HCT116 (cell line): ENCODE data around the gene CCDC54. TPM values are rescaled to one million over a fixed set of nuclear protein-coding genes. Genes with fewer than 3 reads are reported as not detected.

Experiments
- ATAC-seq: fragments of 200-7000 bp; cut with Tn5 transposase; 2 replicates; pipeline ENCODE4 v1.9.1; 2020; ENCODE audit warnings: mild to moderate bottlenecking, moderate library complexity
- BruUV-seq: library from RNA; stranded (reverse); fragments of 400-500 nt; replicated peaks from 2 replicates; lab custom pipeline; 2021; lab: Mats Ljungman, UMichigan
- CTCF ChIA-PET: fragments of 300-600 bp; sonication (Branson Sonifier 250); formaldehyde crosslinking; loops from one replicate; lab custom pipeline; 2021; ENCODE audit warnings: antibody characterized with exemption; lab: Charles Lee
- POLR2A ChIA-PET: fragments of 300-600, 350-600 bp; sonication (Branson Sonifier 250); formaldehyde crosslinking; loops from one replicate; lab custom pipeline; 2021; ENCODE audit warnings: antibody characterized with exemption; lab: Charles Lee
- RAD21 ChIA-PET, 2 experiments: fragments of 300-600 bp; sonication (Branson Sonifier 250); formaldehyde crosslinking; loops; one replicate each; lab custom pipeline; 2023; ENCODE audit warnings: low total read pairs in 2 of 2; ENCODE audit not compliant: uncharacterized antibody in 2 of 2, unreplicated experiment in 2 of 2, low non-redundant PET in 1 of 2; lab: Charles Lee
- DNase-seq: peaks from one replicate; pipeline ENCODE4 v3.0.0-alpha.2; 2010; ENCODE audit warnings: low read depth, low spot score
- H2AFZ ChIP-seq: fragments of 200-600 bp; shearing (Covaris generic), sonication (generic); 2 replicates; pipeline ENCODE4 v1.6.1; 2017; ENCODE audit warnings: low read depth, mixed run types, mixed read lengths, antibody characterized with exemption, low read length; ENCODE audit not compliant: poor library complexity, severe bottlenecking
- H3K27ac ChIP-seq: 2 replicates; pipeline ENCODE4 v1.5.1; 2012; ENCODE audit warnings: low read depth, low read length
- H3K27me3 ChIP-seq: fragments of 200-600 bp; sonication (generic); 2 replicates; pipeline ENCODE4 v1.6.1; 2016; ENCODE audit warnings: mixed run types, low read length, mixed read lengths; ENCODE audit not compliant: insufficient read depth
- H3K36me3 ChIP-seq, 2 experiments: fragments of 200-500 bp in 1 of 2; fragments of 200-600 bp in 1 of 2; sonication (Bioruptor generic) in 1 of 2; sonication (generic) in 1 of 2; 2 replicates each; pipeline versions ENCODE4 v1.5.1 to v1.6.1; 2014 to 2016; ENCODE audit warnings: low read length in 2 of 2, inconsistent platforms in 1 of 2, mixed read lengths in 1 of 2, mixed run types in 1 of 2; ENCODE audit not compliant: insufficient read depth in 2 of 2, control insufficient read depth in 1 of 2
- H3K4me1 ChIP-seq, 2 experiments: fragments of 200-600 bp in 1 of 2; sonication (generic) in 1 of 2; 2 replicates each; pipeline versions ENCODE4 v1.5.1 to v1.6.1; 2012 to 2017; ENCODE audit warnings: low read length in 2 of 2, inconsistent platforms in 1 of 2, mild to moderate bottlenecking in 1 of 2, mixed read lengths in 1 of 2, mixed run types in 1 of 2, moderate library complexity in 1 of 2; ENCODE audit not compliant: insufficient read depth in 2 of 2, control insufficient read depth in 1 of 2
- H3K4me2 ChIP-seq: fragments of 200-600 bp; sonication (generic); 2 replicates; pipeline ENCODE4 v1.6.1; 2017; ENCODE audit warnings: mixed run types, low read length, mixed read lengths
- H3K4me3 ChIP-seq, 2 experiments: fragments of 200-600 bp in 1 of 2; sonication (generic) in 1 of 2; replicated peaks in 1 of 2; 2 replicates each; pipeline ENCODE4 v1.5.1; 2011 to 2016; ENCODE audit warnings: low read length in 2 of 2, control low read depth in 1 of 2, low read depth in 1 of 2, mild to moderate bottlenecking in 1 of 2, mixed read lengths in 1 of 2, mixed run types in 1 of 2
- H3K79me2 ChIP-seq: fragments of 200-600 bp; sonication (generic); 2 replicates; pipeline ENCODE4 v1.6.1; 2017; ENCODE audit warnings: mild to moderate bottlenecking, mixed run types, low read length, moderate library complexity, mixed read lengths; ENCODE audit not compliant: insufficient read depth
- H3K9ac ChIP-seq: fragments of 200-600 bp; sonication (generic); 2 replicates; pipeline ENCODE4 v1.6.1; 2016; ENCODE audit warnings: low read length, mixed read lengths
- H3K9me2 ChIP-seq: fragments of 200-600 bp; sonication (generic), shearing (Covaris generic); 2 replicates; pipeline ENCODE4 v1.6.1; 2017; ENCODE audit warnings: mixed run types, mild to moderate bottlenecking, moderate library complexity; ENCODE audit not compliant: insufficient read depth
- H3K9me3 ChIP-seq, 2 experiments: fragments of 200-500 bp in 1 of 2; fragments of 200-600 bp in 1 of 2; sonication (Bioruptor generic) in 1 of 2; sonication (generic) in 1 of 2; 2 replicates each; pipeline ENCODE4 v1.6.1; 2014 to 2017; ENCODE audit warnings: low read length in 2 of 2, mixed read lengths in 2 of 2, inconsistent platforms in 1 of 2, low read depth in 1 of 2, mild to moderate bottlenecking in 1 of 2, mixed run types in 1 of 2, moderate library complexity in 1 of 2; ENCODE audit not compliant: control insufficient read depth in 1 of 2, insufficient read depth in 1 of 2
- H4K20me1 ChIP-seq: fragments of 200-600 bp; sonication (generic), shearing (Covaris generic); 2 replicates; pipeline ENCODE4 v1.6.1; 2017; ENCODE audit warnings: mixed run types, mild to moderate bottlenecking, moderate library complexity; ENCODE audit not compliant: insufficient read depth
- EZH2phosphoT487 ChIP-seq: fragments of 200-600 bp; IDR thresholded peaks from 2 replicates; pipeline ENCODE4 v1.6.1; 2018; ENCODE audit warnings: antibody characterized with exemption, borderline replicate concordance
- FOSL1 ChIP-seq: IDR thresholded peaks from 2 replicates; pipeline ENCODE4 v1.6.1; 2012; ENCODE audit warnings: low read depth
- POLR2A ChIP-seq: IDR thresholded peaks from 2 replicates; pipeline ENCODE4 v1.7.0; 2011; ENCODE audit warnings: borderline replicate concordance; ENCODE audit not compliant: insufficient read depth, insufficient read length; ENCODE audit errors: extremely low read depth
- RAD21 ChIP-seq: IDR thresholded peaks from 2 replicates; pipeline ENCODE4 v1.6.1; 2012; ENCODE audit warnings: low read depth, mild to moderate bottlenecking
- SIN3A ChIP-seq: IDR thresholded peaks from 2 replicates; pipeline ENCODE4 v1.6.1; 2012; ENCODE audit warnings: low read depth
- SP1 ChIP-seq: IDR thresholded peaks from 2 replicates; pipeline ENCODE4 v1.6.1; 2012; ENCODE audit warnings: low read depth
- SRF ChIP-seq: IDR thresholded peaks from 2 replicates; pipeline ENCODE4 v1.6.1; 2012; ENCODE audit warnings: low read depth
- TCF7L2 ChIP-seq: IDR thresholded peaks from 2 replicates; pipeline ENCODE4 v1.7.0; 2011; ENCODE audit warnings: borderline replicate concordance, inconsistent platforms; ENCODE audit not compliant: insufficient read depth, insufficient read length; ENCODE audit errors: extremely low read depth
- YY1 ChIP-seq: IDR thresholded peaks from 2 replicates; pipeline ENCODE4 v1.6.1; 2011; ENCODE audit warnings: low read length, low read depth, moderate library complexity, mild to moderate bottlenecking; ENCODE audit not compliant: insufficient replicate concordance; ENCODE audit errors: extremely low read depth
- ZFX ChIP-seq: fragments of 450-650 bp; IDR thresholded peaks from 2 replicates; pipeline ENCODE4 v1.6.1; 2017
- intact Hi-C: fragments of 100-400 bp; cut with micrococcal nuclease; formaldehyde crosslinking; loops from 2 replicates; pipeline ENCODE4 v1.10.0; 2022
- total RNA-seq: library from RNA; stranded (reverse); gene quantifications from one replicate; pipeline ENCODE4 v1.2.1, GENCODE V29; 2021; ENCODE audit not compliant: unreplicated experiment
- TF ChIP-seq, protein P1 (sequence below): IDR thresholded peaks from 2 replicates; pipeline ENCODE4 v1.6.1; 2012
- TF ChIP-seq, protein P2 (sequence below): IDR thresholded peaks from 2 replicates; pipeline ENCODE4 v1.6.1; 2012
- TF ChIP-seq, protein P3 (sequence below), 3 experiments: fragments of 200-600 bp in 1 of 3; sonication (generic) in 1 of 3; IDR thresholded peaks in 2 of 3; conservative IDR thresholded peaks in 1 of 3; 2 replicates each; pipeline ENCODE4 v1.5.1; 2012 to 2017; ENCODE audit warnings: low read depth in 2 of 3, low read length in 2 of 3, antibody characterized with exemption in 1 of 3, borderline replicate concordance in 1 of 3, control low read depth in 1 of 3, mild to moderate bottlenecking in 1 of 3, mixed read lengths in 1 of 3, mixed run types in 1 of 3, moderate library complexity in 1 of 3; ENCODE audit not compliant: insufficient read depth in 1 of 3

The CCDC54 gene
- total RNA-seq, 1 experiment from 2014 or later, result not detected

DNA sequence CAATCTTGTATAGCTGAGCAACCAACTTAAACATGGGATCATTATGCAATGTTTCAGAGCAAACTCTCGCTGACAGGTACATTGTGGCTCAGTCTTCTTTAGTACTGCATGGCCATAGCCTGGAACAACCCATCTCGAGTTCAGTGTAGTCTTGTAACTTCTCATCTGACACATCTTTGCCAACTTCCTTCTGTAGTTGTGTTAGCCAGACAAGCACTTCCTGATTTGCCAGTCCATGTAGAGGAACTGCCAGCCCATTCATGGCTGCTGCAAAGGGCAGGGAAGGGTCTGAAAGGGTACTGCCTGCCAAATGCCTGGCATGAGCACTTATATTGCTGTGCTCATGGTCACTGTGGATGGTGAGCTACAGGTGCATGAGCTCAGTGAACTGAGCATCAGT, 49.2 kb upstream of the CCDC54 start:
- Histone ChIP-seq H3K79me2 (no peaks in the 10 kb centered on the region), H3K4me3 (no peak overlapping the region), H3K9me2 (no peaks in the 10 kb centered on the region), H4K20me1 (no peaks in the 10 kb centered on the region), H3K27me3 (no peaks in the 10 kb centered on the region), H3K27ac (no peak overlapping the region), H3K4me2 (no peak overlapping the region), H3K36me3 (no peaks in the 10 kb centered on the region), H3K9me3 (no peaks in the 10 kb centered on the region), H2AFZ (no peak overlapping the region), H3K4me1 (no peaks in the 10 kb centered on the region), H3K9ac (no peak overlapping the region)
- intact Hi-C loops, result no loop called here
- POLR2A ChIA-PET, result no interaction called here
- RAD21 ChIA-PET, result no interaction called here
- no TSS peak for BruUV-seq
- DNase-seq (no peak), ATAC-seq (no peak)
- CTCF ChIA-PET, result no interaction called here
- no peak for TF ChIP-seq FOSL1
- no peak for TF ChIP-seq TCF7L2
- TF ChIP-seq, protein P1, sequence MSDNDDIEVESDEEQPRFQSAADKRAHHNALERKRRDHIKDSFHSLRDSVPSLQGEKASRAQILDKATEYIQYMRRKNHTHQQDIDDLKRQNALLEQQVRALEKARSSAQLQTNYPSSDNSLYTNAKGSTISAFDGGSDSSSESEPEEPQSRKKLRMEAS, result no peak
- TF ChIP-seq ZFX, result no peak
- TF ChIP-seq, protein P2, sequence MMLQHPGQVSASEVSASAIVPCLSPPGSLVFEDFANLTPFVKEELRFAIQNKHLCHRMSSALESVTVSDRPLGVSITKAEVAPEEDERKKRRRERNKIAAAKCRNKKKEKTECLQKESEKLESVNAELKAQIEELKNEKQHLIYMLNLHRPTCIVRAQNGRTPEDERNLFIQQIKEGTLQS, result no peak
- TF ChIP-seq POLR2A, result no peak
- TF ChIP-seq SIN3A, result no peak
- TF ChIP-seq EZH2phosphoT487, result no peak
- TF ChIP-seq SRF, result no peak
- TF ChIP-seq, protein P3, sequence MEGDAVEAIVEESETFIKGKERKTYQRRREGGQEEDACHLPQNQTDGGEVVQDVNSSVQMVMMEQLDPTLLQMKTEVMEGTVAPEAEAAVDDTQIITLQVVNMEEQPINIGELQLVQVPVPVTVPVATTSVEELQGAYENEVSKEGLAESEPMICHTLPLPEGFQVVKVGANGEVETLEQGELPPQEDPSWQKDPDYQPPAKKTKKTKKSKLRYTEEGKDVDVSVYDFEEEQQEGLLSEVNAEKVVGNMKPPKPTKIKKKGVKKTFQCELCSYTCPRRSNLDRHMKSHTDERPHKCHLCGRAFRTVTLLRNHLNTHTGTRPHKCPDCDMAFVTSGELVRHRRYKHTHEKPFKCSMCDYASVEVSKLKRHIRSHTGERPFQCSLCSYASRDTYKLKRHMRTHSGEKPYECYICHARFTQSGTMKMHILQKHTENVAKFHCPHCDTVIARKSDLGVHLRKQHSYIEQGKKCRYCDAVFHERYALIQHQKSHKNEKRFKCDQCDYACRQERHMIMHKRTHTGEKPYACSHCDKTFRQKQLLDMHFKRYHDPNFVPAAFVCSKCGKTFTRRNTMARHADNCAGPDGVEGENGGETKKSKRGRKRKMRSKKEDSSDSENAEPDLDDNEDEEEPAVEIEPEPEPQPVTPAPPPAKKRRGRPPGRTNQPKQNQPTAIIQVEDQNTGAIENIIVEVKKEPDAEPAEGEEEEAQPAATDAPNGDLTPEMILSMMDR (IDR thresholded peaks at IDR 0.05 in 2 of 3, conservative IDR thresholded peaks at IDR 0.05 in 1 of 3; ENCODE audit: borderline replicate concordance in 1 of 3, insufficient read depth in 1 of 3, low read depth in 2 of 3, low read length in 2 of 3), result no peak
- TF ChIP-seq RAD21, result no peak
- TF ChIP-seq SP1, result no peak
- TF ChIP-seq YY1, result no peak
